SK-N-SH treated with all-trans-retinoic acid at 6 μM for 48 hours (cell line): ENCODE data around the gene SLC25A42.
"Not testable (repeated sequence)": the region's sequence is repeated elsewhere in the genome, so short reads cannot be mapped to it uniquely, and the experiment has no call there.

Experiments used
- ATAC-seq: fragments of 200-7000 bp; cut with Tn5 transposase; 3 replicates; pipeline ENCODE4 v1.9.1; 2020; ENCODE audit warnings: mild to moderate bottlenecking, moderate library complexity
- ARNTL ChIP-seq: fragments of 450-650 bp; formaldehyde crosslinking; IDR thresholded peaks from 2 replicates; pipeline ENCODE4 v1.5.0; 2020; ENCODE audit warnings: low read depth, mild to moderate bottlenecking, moderate library complexity, borderline replicate concordance
- BACH2 ChIP-seq: fragments of 250-450 bp; sonication (Bioruptor Pico); IDR thresholded peaks from 2 replicates; pipeline ENCODE4 v1.9.0; 2021; ENCODE audit warnings: mild to moderate bottlenecking, borderline replicate concordance
- CREB5 ChIP-seq: fragments of 250-450 bp; sonication (Bioruptor Pico); IDR thresholded peaks from 2 replicates; pipeline ENCODE4 v1.5.1; 2020; ENCODE audit warnings: low read depth, mild to moderate bottlenecking, moderate library complexity
- CSDC2 ChIP-seq: fragments of 250-450 bp; sonication (Bioruptor Pico); IDR thresholded peaks from 2 replicates; pipeline ENCODE4 v1.5.0; 2020; ENCODE audit warnings: mild to moderate bottlenecking, moderate library complexity
- CSRNP3 ChIP-seq: fragments of 250-450 bp; sonication (Bioruptor Pico); IDR thresholded peaks from 2 replicates; pipeline ENCODE4 v1.5.1; 2021; ENCODE audit warnings: mild to moderate bottlenecking, moderate library complexity
- ESRRG ChIP-seq: fragments of 250-450 bp; sonication (Bioruptor Pico); IDR thresholded peaks from 2 replicates; pipeline ENCODE4 v1.6.1; 2021; ENCODE audit warnings: mild to moderate bottlenecking
- GLIS3 ChIP-seq: fragments of 250-450 bp; sonication (Bioruptor Pico); IDR thresholded peaks from 2 replicates; pipeline ENCODE4 v1.5.0; 2020; ENCODE audit warnings: mild to moderate bottlenecking, moderate library complexity
- ISL1 ChIP-seq: fragments of 250-450 bp; sonication (Bioruptor Pico); IDR thresholded peaks from 2 replicates; pipeline ENCODE4 v2.1.2; 2022; ENCODE audit warnings: mild to moderate bottlenecking, moderate library complexity
- OSR1 ChIP-seq: fragments of 250-450 bp; sonication (Bioruptor Pico); IDR thresholded peaks from 2 replicates; pipeline ENCODE4 v1.8.0; 2022; ENCODE audit warnings: moderate library complexity, mild to moderate bottlenecking, inconsistent platforms
- POU6F1 ChIP-seq: fragments of 250-450 bp; sonication (Bioruptor Pico); IDR thresholded peaks from 2 replicates; pipeline ENCODE4 v1.8.0; 2021; ENCODE audit warnings: low read depth, mild to moderate bottlenecking, moderate library complexity, borderline replicate concordance
- PPARA ChIP-seq: fragments of 250-450 bp; sonication (Bioruptor Pico); IDR thresholded peaks from 2 replicates; pipeline ENCODE4 v1.5.0; 2020; ENCODE audit warnings: mild to moderate bottlenecking, borderline replicate concordance
- RARB ChIP-seq: fragments of 250-450 bp; sonication (Bioruptor Pico); IDR thresholded peaks from 2 replicates; pipeline ENCODE4 v1.8.0; 2021; ENCODE audit warnings: mild to moderate bottlenecking, moderate library complexity
- SNAI2 ChIP-seq: fragments of 250-450 bp; sonication (Bioruptor Pico); IDR thresholded peaks from 2 replicates; pipeline ENCODE4 v1.5.0; 2020; ENCODE audit warnings: mild to moderate bottlenecking, moderate library complexity
- TCF4 ChIP-seq: fragments of 250-450 bp; sonication (Bioruptor Pico); IDR thresholded peaks from 2 replicates; pipeline ENCODE4 v1.8.0; 2021; ENCODE audit warnings: mild to moderate bottlenecking, moderate library complexity, borderline replicate concordance
- TOX ChIP-seq: fragments of 250-450 bp; sonication (Bioruptor Pico); IDR thresholded peaks from 2 replicates; pipeline ENCODE4 v1.8.0; 2021; ENCODE audit warnings: mild to moderate bottlenecking, moderate library complexity, borderline replicate concordance
- TSHZ2 ChIP-seq: fragments of 250-450 bp; sonication (Bioruptor Pico); IDR thresholded peaks from 2 replicates; pipeline ENCODE4 v1.5.0; 2020; ENCODE audit warnings: mild to moderate bottlenecking, moderate library complexity
- ZC3H10 ChIP-seq: fragments of 250-450 bp; sonication (Bioruptor Pico); IDR thresholded peaks from 2 replicates; pipeline ENCODE4 v1.5.1; 2021; ENCODE audit warnings: mild to moderate bottlenecking, moderate library complexity
- ZFP3 ChIP-seq: fragments of 250-450 bp; sonication (Bioruptor Pico); IDR thresholded peaks from 2 replicates; pipeline ENCODE4 v1.5.0; 2020; ENCODE audit warnings: mild to moderate bottlenecking, moderate library complexity
- ZNF565 ChIP-seq: fragments of 450-650 bp; formaldehyde crosslinking; conservative IDR thresholded peaks from 2 replicates; pipeline ENCODE4 v1.5.0; 2020; ENCODE audit warnings: low read depth, mild to moderate bottlenecking, moderate library complexity
- ZNF70 ChIP-seq: fragments of 450-650 bp; formaldehyde crosslinking; IDR thresholded peaks from 2 replicates; pipeline ENCODE4 v1.5.0; 2020; ENCODE audit warnings: mild to moderate bottlenecking, moderate library complexity
- ZNF8 ChIP-seq: fragments of 450-650 bp; formaldehyde crosslinking; IDR thresholded peaks from 2 replicates; pipeline ENCODE4 v1.5.0; 2020; ENCODE audit warnings: mild to moderate bottlenecking, moderate library complexity

SLC25A42 gene

GRCh38 chr19:19063183-19064097 lies at the start of gene SLC25A42:
Gene SLC25A42, plus strand, starts transcription at chr19:19063994. Its CDS starts 32,131 bp downstream, at chr19:19096125.
- 0 out of 2 replicates have a peak, but pooled peaks have one; percentile 17 for TF ChIP-seq ESRRG (CRISPR knock-in tag)
- TF ChIP-seq ARNTL (CRISPR knock-in tag): no peak
- ATAC-seq: peak; percentile 96

- ATAC-seq: peak; percentile 73
- TF ChIP-seq POU6F1 (CRISPR knock-in tag) (no peak), PPARA (CRISPR knock-in tag) (no peak)
Observed at GRCh38 chr19:19021115-19021514, 42.7 kb upstream of the SLC25A42 start.

- TF ChIP-seq ARNTL (CRISPR knock-in tag) (no peak), ZC3H10 (CRISPR knock-in tag) (no peak), ZNF565 (no peak), ZNF70 (CRISPR knock-in tag) (no peak), SNAI2 (CRISPR knock-in tag) (no peak), ISL1 (no peak), ZNF8 (CRISPR knock-in tag) (no peak), CSRNP3 (no peak), OSR1 (CRISPR knock-in tag) (no peak), TCF4 (CRISPR knock-in tag) (no peak), TOX (no peak), PPARA (CRISPR knock-in tag) (no peak)
- ATAC-seq: no peak
Observed at GRCh38 chr19:19022380-19022961, 41.3 kb upstream of the SLC25A42 start.

GRCh38 chr19:19023376-19023775 lies 40.4 kb upstream of the SLC25A42 start:
- not testable (repeated sequence) for ATAC-seq

GRCh38 chr19:19025861-19026260 lies 37.9 kb upstream of the SLC25A42 start:
- TF ChIP-seq ZNF70 (CRISPR knock-in tag) (no peak), ISL1 (no peak), CREB5 (CRISPR knock-in tag) (no peak), TCF4 (CRISPR knock-in tag) (no peak), SNAI2 (CRISPR knock-in tag) (no peak), BACH2 (no peak), ZFP3 (CRISPR knock-in tag) (no peak)
- ATAC-seq: no peak

- no peak; the same call in 2 of the 3 replicates for ATAC-seq
- TF ChIP-seq OSR1 (CRISPR knock-in tag) (no peak), ARNTL (CRISPR knock-in tag) (no peak), CREB5 (CRISPR knock-in tag) (no peak), CSDC2 (CRISPR knock-in tag) (no peak), SNAI2 (CRISPR knock-in tag) (no peak), BACH2 (no peak), RARB (CRISPR knock-in tag) (no peak), GLIS3 (no peak), TSHZ2 (CRISPR knock-in tag) (no peak)
Observed at GRCh38 chr19:19026299-19026971, 37.4 kb upstream of the SLC25A42 start.
